Ishikawa (cell line): ENCODE data around the gene DNAJC18.

Experiments used
- CEBPB ChIP-seq: IDR thresholded peaks from 2 replicates; pipeline ENCODE4 v1.6.1; 2012
- CREB1 ChIP-seq: IDR thresholded peaks from 2 replicates; pipeline ENCODE4 v1.6.1; 2012; ENCODE audit warnings: low read depth
- EGR1 ChIP-seq: IDR thresholded peaks from 2 replicates; pipeline ENCODE4 v1.6.1; 2012
- FOXM1 ChIP-seq: IDR thresholded peaks from 2 replicates; pipeline ENCODE4 v1.6.1; 2012; ENCODE audit warnings: low read depth, borderline replicate concordance
- RAD21 ChIP-seq: IDR thresholded peaks from 2 replicates; pipeline ENCODE4 v1.6.1; 2012; ENCODE audit warnings: low read depth
- TCF12 ChIP-seq: IDR thresholded peaks from 2 replicates; pipeline ENCODE4 v1.6.1; 2012; ENCODE audit warnings: low read depth
- TEAD4 ChIP-seq: IDR thresholded peaks from 2 replicates; pipeline ENCODE4 v1.6.1; 2012
- YY1 ChIP-seq: IDR thresholded peaks from 2 replicates; pipeline ENCODE4 v1.6.1; 2012; ENCODE audit warnings: low read depth
- ZBTB7A ChIP-seq: IDR thresholded peaks from 2 replicates; pipeline ENCODE4 v1.6.1; 2012; ENCODE audit warnings: low read depth
- TF ChIP-seq, protein P1 (sequence below): IDR thresholded peaks from 2 replicates; pipeline ENCODE4 v1.6.1; 2012
- TF ChIP-seq, protein P2 (sequence below): IDR thresholded peaks from 2 replicates; pipeline ENCODE4 v1.6.1; 2012
- TF ChIP-seq, protein P3 (sequence below): IDR thresholded peaks from 2 replicates; pipeline ENCODE4 v1.6.1; 2012; ENCODE audit warnings: low read depth, mild to moderate bottlenecking

DNA sequence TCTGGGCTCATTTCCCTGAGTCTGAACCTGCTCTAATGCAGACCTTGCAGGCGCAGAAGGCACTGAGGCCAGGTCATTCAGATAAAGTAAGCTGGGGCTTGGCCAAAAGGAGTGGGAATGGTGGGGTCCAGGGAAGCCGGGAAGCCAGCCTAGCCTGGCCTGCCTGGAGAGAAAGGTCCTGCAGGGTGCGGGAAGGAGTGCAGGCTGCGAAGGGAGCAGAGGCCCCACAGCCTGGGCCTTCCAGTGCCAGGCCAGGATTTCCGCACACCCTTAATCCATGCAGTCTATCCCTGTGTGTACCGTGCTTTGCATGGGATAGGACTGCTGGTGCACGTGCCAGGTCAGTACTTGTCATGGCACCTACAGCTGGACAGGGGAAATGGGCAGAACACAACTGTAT lies 46.9 kb upstream of the DNAJC18 start:
- TF ChIP-seq, protein P1, sequence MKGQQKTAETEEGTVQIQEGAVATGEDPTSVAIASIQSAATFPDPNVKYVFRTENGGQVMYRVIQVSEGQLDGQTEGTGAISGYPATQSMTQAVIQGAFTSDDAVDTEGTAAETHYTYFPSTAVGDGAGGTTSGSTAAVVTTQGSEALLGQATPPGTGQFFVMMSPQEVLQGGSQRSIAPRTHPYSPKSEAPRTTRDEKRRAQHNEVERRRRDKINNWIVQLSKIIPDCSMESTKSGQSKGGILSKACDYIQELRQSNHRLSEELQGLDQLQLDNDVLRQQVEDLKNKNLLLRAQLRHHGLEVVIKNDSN: no peak
- TF ChIP-seq RAD21: no peak
- no peak for TF ChIP-seq FOXM1
- TF ChIP-seq, protein P2, sequence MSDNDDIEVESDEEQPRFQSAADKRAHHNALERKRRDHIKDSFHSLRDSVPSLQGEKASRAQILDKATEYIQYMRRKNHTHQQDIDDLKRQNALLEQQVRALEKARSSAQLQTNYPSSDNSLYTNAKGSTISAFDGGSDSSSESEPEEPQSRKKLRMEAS: no peak
- TF ChIP-seq CEBPB: no peak
- TF ChIP-seq, protein P3, sequence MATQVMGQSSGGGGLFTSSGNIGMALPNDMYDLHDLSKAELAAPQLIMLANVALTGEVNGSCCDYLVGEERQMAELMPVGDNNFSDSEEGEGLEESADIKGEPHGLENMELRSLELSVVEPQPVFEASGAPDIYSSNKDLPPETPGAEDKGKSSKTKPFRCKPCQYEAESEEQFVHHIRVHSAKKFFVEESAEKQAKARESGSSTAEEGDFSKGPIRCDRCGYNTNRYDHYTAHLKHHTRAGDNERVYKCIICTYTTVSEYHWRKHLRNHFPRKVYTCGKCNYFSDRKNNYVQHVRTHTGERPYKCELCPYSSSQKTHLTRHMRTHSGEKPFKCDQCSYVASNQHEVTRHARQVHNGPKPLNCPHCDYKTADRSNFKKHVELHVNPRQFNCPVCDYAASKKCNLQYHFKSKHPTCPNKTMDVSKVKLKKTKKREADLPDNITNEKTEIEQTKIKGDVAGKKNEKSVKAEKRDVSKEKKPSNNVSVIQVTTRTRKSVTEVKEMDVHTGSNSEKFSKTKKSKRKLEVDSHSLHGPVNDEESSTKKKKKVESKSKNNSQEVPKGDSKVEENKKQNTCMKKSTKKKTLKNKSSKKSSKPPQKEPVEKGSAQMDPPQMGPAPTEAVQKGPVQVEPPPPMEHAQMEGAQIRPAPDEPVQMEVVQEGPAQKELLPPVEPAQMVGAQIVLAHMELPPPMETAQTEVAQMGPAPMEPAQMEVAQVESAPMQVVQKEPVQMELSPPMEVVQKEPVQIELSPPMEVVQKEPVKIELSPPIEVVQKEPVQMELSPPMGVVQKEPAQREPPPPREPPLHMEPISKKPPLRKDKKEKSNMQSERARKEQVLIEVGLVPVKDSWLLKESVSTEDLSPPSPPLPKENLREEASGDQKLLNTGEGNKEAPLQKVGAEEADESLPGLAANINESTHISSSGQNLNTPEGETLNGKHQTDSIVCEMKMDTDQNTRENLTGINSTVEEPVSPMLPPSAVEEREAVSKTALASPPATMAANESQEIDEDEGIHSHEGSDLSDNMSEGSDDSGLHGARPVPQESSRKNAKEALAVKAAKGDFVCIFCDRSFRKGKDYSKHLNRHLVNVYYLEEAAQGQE: no peak
- no peak for TF ChIP-seq TEAD4
- TF ChIP-seq EGR1: no peak
- TF ChIP-seq ZBTB7A: no peak
- no peak for TF ChIP-seq YY1
- no peak for TF ChIP-seq CREB1
- TF ChIP-seq TCF12: no peak
